Activated CD4-positive, alpha-beta T cell treated with anti-CD3 and anti-CD28 coated beads, Interleukin-2, amount 10 ng/mL, durations not matched to agents 24 days and 14 days (primary cell): ENCODE measurements around the gene FGF12. TPM values are rescaled to one million over a fixed set of nuclear protein-coding genes. Genes with fewer than 3 reads are reported as not detected.

ENCODE experiments used
- DNase-seq: peaks from one replicate; pipeline ENCODE4 v3.0.0; 2022
- H3K27ac Mint-ChIP-seq: one replicate; pipeline ENCODE4 v1.8.0; 2022; ENCODE audit warnings: mild to moderate bottlenecking, mixed read lengths
- H3K27me3 Mint-ChIP-seq: one replicate; pipeline ENCODE4 v1.8.0; 2022; ENCODE audit warnings: mixed read lengths
- H3K36me3 Mint-ChIP-seq: one replicate; pipeline ENCODE4 v1.8.0; 2022; ENCODE audit warnings: low read depth, mild to moderate bottlenecking, mixed read lengths
- H3K4me1 Mint-ChIP-seq: one replicate; pipeline ENCODE4 v1.8.0; 2021; ENCODE audit warnings: mixed read lengths
- H3K4me3 Mint-ChIP-seq: one replicate; pipeline ENCODE4 v1.8.0; 2022; ENCODE audit warnings: mild to moderate bottlenecking, moderate library complexity, mixed read lengths
- H3K9me3 Mint-ChIP-seq: one replicate; pipeline ENCODE4 v1.8.0; 2021; ENCODE audit warnings: mixed read lengths
- intact Hi-C: fragments of 100-400 bp; cut with micrococcal nuclease; formaldehyde crosslinking; loops from one replicate; pipeline ENCODE4 v1.15.1; 2023
- total RNA-seq: library from RNA; stranded (reverse); gene quantifications from 2 replicates; pipeline ENCODE4 v1.2.3, GENCODE V29; 2022

FGF12 gene
- total RNA-seq, 1 donor from 2014 or later: not detected

GRCh38 chr3:192186498-192186897, 540.8 kb downstream of the FGF12 start:
- H3K4me3 Mint-ChIP-seq: no peak overlapping the region
- no peaks in the 10 kb centered on the region for H3K9me3 Mint-ChIP-seq
- H3K4me1 Mint-ChIP-seq: no peaks in the 10 kb centered on the region
- no peaks in the 10 kb centered on the region for H3K36me3 Mint-ChIP-seq
- intact Hi-C loops: loop anchor here (5.0 kb wide), 1 partner anchor 236 kb away; no protein-coding TSS in a partner anchor
- no peak overlapping the region for H3K27ac Mint-ChIP-seq
- DNase-seq: no peak
- no peaks in the 10 kb centered on the region for H3K27me3 Mint-ChIP-seq

- no peaks in the 10 kb centered on the region for H3K9me3 Mint-ChIP-seq
- no peaks in the 10 kb centered on the region for H3K36me3 Mint-ChIP-seq
- no peaks in the 10 kb centered on the region for H3K4me1 Mint-ChIP-seq
- intact Hi-C loops: loop anchor here (5.0 kb wide), 1 partner anchor 236 kb away; no protein-coding TSS in a partner anchor
- no peaks in the 10 kb centered on the region for H3K27me3 Mint-ChIP-seq
- H3K4me3 Mint-ChIP-seq: no peak overlapping the region
- DNase-seq: no peak
- H3K27ac Mint-ChIP-seq: no peak overlapping the region
Observed at GRCh38 chr3:192186045-192186444, 541.3 kb downstream of the FGF12 start.

GRCh38 chr3:192183109-192183508, 544.2 kb downstream of the FGF12 start:
- Mint-ChIP-seq H3K36me3 (no peaks in the 10 kb centered on the region), H3K9me3 (no peaks in the 10 kb centered on the region), H3K27ac (no peak overlapping the region), H3K4me3 (no peak overlapping the region), H3K4me1 (no peaks in the 10 kb centered on the region), H3K27me3 (no peaks in the 10 kb centered on the region)
- intact Hi-C loops: no loop called here
- DNase-seq: no peak

GRCh38 chr3:192181151-192181550, 546.2 kb downstream of the FGF12 start:
- Mint-ChIP-seq H3K27me3 (no peaks in the 10 kb centered on the region), H3K4me3 (no peak overlapping the region), H3K9me3 (no peaks in the 10 kb centered on the region), H3K36me3 (no peaks in the 10 kb centered on the region), H3K27ac (no peak overlapping the region), H3K4me1 (no peaks in the 10 kb centered on the region)
- intact Hi-C loops: no loop called here
- DNase-seq: no peak

GRCh38 chr3:192177383-192177782, 550.0 kb downstream of the FGF12 start:
- intact Hi-C loops: no loop called here
- no peak for DNase-seq
- no peak overlapping the region for H3K4me3 Mint-ChIP-seq
- H3K27ac Mint-ChIP-seq: no peak overlapping the region
- no peaks in the 10 kb centered on the region for H3K27me3 Mint-ChIP-seq
- H3K4me1 Mint-ChIP-seq: no peaks in the 10 kb centered on the region
- no peaks in the 10 kb centered on the region for H3K9me3 Mint-ChIP-seq
- H3K36me3 Mint-ChIP-seq: no peaks in the 10 kb centered on the region

GRCh38 chr3:192174283-192174682, 553.1 kb downstream of the FGF12 start:
- H3K4me1 Mint-ChIP-seq: no peaks in the 10 kb centered on the region
- no peaks in the 10 kb centered on the region for H3K9me3 Mint-ChIP-seq
- no peak for DNase-seq
- intact Hi-C loops: no loop called here
- no peaks in the 10 kb centered on the region for H3K36me3 Mint-ChIP-seq
- H3K4me3 Mint-ChIP-seq: no peak overlapping the region
- no peaks in the 10 kb centered on the region for H3K27me3 Mint-ChIP-seq
- H3K27ac Mint-ChIP-seq: no peak overlapping the region

GRCh38 chr3:192171213-192171612, 556.1 kb downstream of the FGF12 start:
- no peak overlapping the region for H3K4me3 Mint-ChIP-seq
- H3K4me1 Mint-ChIP-seq: no peaks in the 10 kb centered on the region
- intact Hi-C loops: no loop called here
- no peaks in the 10 kb centered on the region for H3K36me3 Mint-ChIP-seq
- H3K9me3 Mint-ChIP-seq: no peaks in the 10 kb centered on the region
- no peak for DNase-seq
- H3K27ac Mint-ChIP-seq: no peak overlapping the region
- no peaks in the 10 kb centered on the region for H3K27me3 Mint-ChIP-seq

- no peak for DNase-seq
- Mint-ChIP-seq H3K9me3 (no peaks in the 10 kb centered on the region), H3K4me1 (no peaks in the 10 kb centered on the region), H3K27me3 (no peaks in the 10 kb centered on the region), H3K36me3 (no peaks in the 10 kb centered on the region), H3K27ac (no peak overlapping the region), H3K4me3 (no peak overlapping the region)
- intact Hi-C loops: no loop called here
Observed at GRCh38 chr3:192170659-192171058, 556.7 kb downstream of the FGF12 start.

- H3K27ac Mint-ChIP-seq: no peak overlapping the region
- H3K27me3 Mint-ChIP-seq: no peaks in the 10 kb centered on the region
- no peak for DNase-seq
- H3K4me1 Mint-ChIP-seq: no peaks in the 10 kb centered on the region
- H3K9me3 Mint-ChIP-seq: no peaks in the 10 kb centered on the region
- intact Hi-C loops: no loop called here
- H3K36me3 Mint-ChIP-seq: no peaks in the 10 kb centered on the region
- H3K4me3 Mint-ChIP-seq: no peak overlapping the region
Observed at GRCh38 chr3:192170031-192170430, 557.3 kb downstream of the FGF12 start.

GRCh38 chr3:192169332-192169915, 557.9 kb downstream of the FGF12 start:
- H3K27me3 Mint-ChIP-seq: no peaks in the 10 kb centered on the region
- H3K9me3 Mint-ChIP-seq: no peaks in the 10 kb centered on the region
- H3K27ac Mint-ChIP-seq: no peak overlapping the region
- no peaks in the 10 kb centered on the region for H3K4me1 Mint-ChIP-seq
- no peak for DNase-seq
- no peaks in the 10 kb centered on the region for H3K36me3 Mint-ChIP-seq
- no peak overlapping the region for H3K4me3 Mint-ChIP-seq
- intact Hi-C loops: no loop called here

- Mint-ChIP-seq H3K4me1 (no peaks in the 10 kb centered on the region), H3K27ac (no peak overlapping the region), H3K4me3 (no peak overlapping the region), H3K27me3 (no peaks in the 10 kb centered on the region), H3K36me3 (no peaks in the 10 kb centered on the region), H3K9me3 (no peaks in the 10 kb centered on the region)
- intact Hi-C loops: no loop called here
- DNase-seq: no peak
Observed at GRCh38 chr3:192168202-192168601, 559.1 kb downstream of the FGF12 start.

GRCh38 chr3:192165552-192165951, 561.8 kb downstream of the FGF12 start:
- Mint-ChIP-seq H3K9me3 (no peaks in the 10 kb centered on the region), H3K27ac (no peak overlapping the region), H3K27me3 (no peaks in the 10 kb centered on the region), H3K4me1 (no peaks in the 10 kb centered on the region), H3K36me3 (no peaks in the 10 kb centered on the region), H3K4me3 (no peak overlapping the region)
- DNase-seq: no peak
- intact Hi-C loops: no loop called here

- no peak for DNase-seq
- H3K4me1 Mint-ChIP-seq: no peaks in the 10 kb centered on the region
- no peaks in the 10 kb centered on the region for H3K9me3 Mint-ChIP-seq
- no peak overlapping the region for H3K27ac Mint-ChIP-seq
- no peaks in the 10 kb centered on the region for H3K27me3 Mint-ChIP-seq
- no peak overlapping the region for H3K4me3 Mint-ChIP-seq
- intact Hi-C loops: no loop called here
- H3K36me3 Mint-ChIP-seq: no peaks in the 10 kb centered on the region
Observed at GRCh38 chr3:192161661-192162060, 565.7 kb downstream of the FGF12 start.

- DNase-seq: no peak
- no peak overlapping the region for H3K4me3 Mint-ChIP-seq
- peaks cover 2% of the 10 kb centered on the region for H3K27me3 Mint-ChIP-seq
- intact Hi-C loops: no loop called here
- no peaks in the 10 kb centered on the region for H3K9me3 Mint-ChIP-seq
- H3K36me3 Mint-ChIP-seq: no peaks in the 10 kb centered on the region
- H3K4me1 Mint-ChIP-seq: no peaks in the 10 kb centered on the region
- H3K27ac Mint-ChIP-seq: no peak overlapping the region
Observed at GRCh38 chr3:192156382-192156781, 571.0 kb downstream of the FGF12 start.

- intact Hi-C loops: no loop called here
- no peak for DNase-seq
- peaks cover 2% of the 10 kb centered on the region for H3K27me3 Mint-ChIP-seq
- no peak overlapping the region for H3K27ac Mint-ChIP-seq
- H3K4me1 Mint-ChIP-seq: no peaks in the 10 kb centered on the region
- no peaks in the 10 kb centered on the region for H3K36me3 Mint-ChIP-seq
- no peak overlapping the region for H3K4me3 Mint-ChIP-seq
- H3K9me3 Mint-ChIP-seq: no peaks in the 10 kb centered on the region
Observed at GRCh38 chr3:192155194-192155593, 572.1 kb downstream of the FGF12 start.
